Left lobe of liver (tissue), 2 donors: ENCODE measurements around the gene CXCR4. TPM values are rescaled to one million over a fixed set of nuclear protein-coding genes. Genes with fewer than 3 reads are reported as not detected.

Experiments
- ATAC-seq: fragments of 200-7000 bp; cut with Tn5 transposase; one replicate; pipeline ENCODE4 v1.9.1; 2020; ENCODE audit warnings: mild to moderate bottlenecking, moderate library complexity
- DNase-seq: peaks from one replicate; pipeline ENCODE4 v3.0.0-alpha.2; 2020; ENCODE audit warnings: low spot score
- total RNA-seq: library from RNA; stranded (reverse); gene quantifications from one replicate; pipeline ENCODE4 v1.2.1, GENCODE V29; 2021
- donor health status: DM: no; HTN: no; CAD: no; lungs with moderate emphysema.
- donor health status: DM: no; HTN: yes; CAD: no.

The CXCR4 gene
- total RNA-seq, 1 donor from 2014 or later = 2.0 TPM

GRCh38 chr2:136131961-136132824, 14.2 kb upstream of the CXCR4 start:
- ATAC-seq (peak; percentile 29), DNase-seq (no peak)

- ATAC-seq (no peak), DNase-seq (no peak)
Measured at GRCh38 chr2:136131484-136131960, 13.6 kb upstream of the CXCR4 start.

- no peak for DNase-seq
- no peak for ATAC-seq
Measured at GRCh38 chr2:136130511-136130910, 12.6 kb upstream of the CXCR4 start.

- DNase-seq = no peak
- ATAC-seq = no peak
Measured at GRCh38 chr2:136130045-136130444, 12.1 kb upstream of the CXCR4 start.

- DNase-seq (no peak), ATAC-seq (no peak)
Measured at GRCh38 chr2:136129601-136130000, 11.7 kb upstream of the CXCR4 start.

- no peak for DNase-seq
- no peak for ATAC-seq
Measured at GRCh38 chr2:136128905-136129304, 11.0 kb upstream of the CXCR4 start.

GRCh38 chr2:136128366-136128765, 10.4 kb upstream of the CXCR4 start:
- ATAC-seq (no peak), DNase-seq (no peak)

- ATAC-seq (no peak), DNase-seq (no peak)
Measured at GRCh38 chr2:136127356-136127755, 9.4 kb upstream of the CXCR4 start.

GRCh38 chr2:136126421-136126926, 8.5 kb upstream of the CXCR4 start:
- DNase-seq (no peak), ATAC-seq (no peak)

GRCh38 chr2:136126021-136126420, 8.1 kb upstream of the CXCR4 start:
- ATAC-seq = no peak
- no peak for DNase-seq

- ATAC-seq (no peak), DNase-seq (no peak)
Measured at GRCh38 chr2:136125236-136125635, 7.3 kb upstream of the CXCR4 start.

GRCh38 chr2:136124805-136125204, 6.9 kb upstream of the CXCR4 start:
- DNase-seq (no peak), ATAC-seq (no peak)

GRCh38 chr2:136122661-136123060, 4.7 kb upstream of the CXCR4 start:
- no peak for DNase-seq
- no peak for ATAC-seq

GRCh38 chr2:136121204-136121910, 3.4 kb upstream of the CXCR4 start:
- DNase-seq (no peak), ATAC-seq (no peak)

GRCh38 chr2:136119717-136120675, 2.0 kb upstream of the CXCR4 start:
- no peak for ATAC-seq
- no peak for DNase-seq

GRCh38 chr2:136118819-136119716, 1.1 kb upstream of the CXCR4 start:
- ATAC-seq = peak; percentile 60

GRCh38 chr2:136117391-136117841, 533 bp downstream of the CXCR4 start:
- DNase-seq = no peak

More at GRCh38 chr2:136118819-136119716, 1.1 kb upstream of the CXCR4 start:
- peak; percentile 59 for DNase-seq

GRCh38 chr2:136116813-136117390, 1.0 kb downstream of the CXCR4 start:
- DNase-seq = peak; percentile 49
- ATAC-seq = peak; percentile 11

More at GRCh38 chr2:136117391-136117841, 533 bp downstream of the CXCR4 start:
- ATAC-seq = peak; percentile 22
